MCF 10A (cell line): ENCODE data around the gene MTUS2. TPM values are rescaled to one million over a fixed set of nuclear protein-coding genes. Genes with fewer than 3 reads are reported as not detected.

Source experiments
- BruUV-seq: library from RNA; stranded (reverse); fragments of 400-500 nt; replicated peaks from 2 replicates; lab custom pipeline; 2021; lab: Mats Ljungman, UMichigan
- CTCF ChIA-PET: fragments of 300-600 bp; sonication (Branson Sonifier 250); formaldehyde crosslinking; extraction: SDS; loops from one replicate; lab custom pipeline; 2021; ENCODE audit warnings: antibody characterized with exemption, inconsistent platforms; lab: Yijun Ruan, JAX
- POLR2A ChIA-PET: fragments of 300-600, 350-650 bp; sonication (Branson Sonifier 250); formaldehyde crosslinking; extraction: SDS; loops from one replicate; lab custom pipeline; 2020; ENCODE audit warnings: antibody characterized with exemption, inconsistent platforms; lab: Yijun Ruan, JAX
- DNase-seq: peaks from one replicate; pipeline ENCODE4 v3.0.0-alpha.2; 2018; ENCODE audit not compliant: unreplicated experiment
- H3K27ac Mint-ChIP-seq: one replicate; pipeline ENCODE4 v1.8.0; 2022; ENCODE audit warnings: mild to moderate bottlenecking, low read depth, mixed read lengths; ENCODE audit not compliant: unreplicated experiment
- H3K27me3 Mint-ChIP-seq: one replicate; pipeline ENCODE4 v1.8.0; 2022; ENCODE audit warnings: mixed read lengths; ENCODE audit not compliant: insufficient read depth, unreplicated experiment
- H3K36me3 Mint-ChIP-seq: one replicate; pipeline ENCODE4 v1.8.0; 2022; ENCODE audit warnings: mild to moderate bottlenecking, moderate library complexity, mixed read lengths; ENCODE audit not compliant: insufficient read depth, unreplicated experiment
- H3K4me1 Mint-ChIP-seq: one replicate; pipeline ENCODE4 v1.8.0; 2022; ENCODE audit warnings: mixed read lengths; ENCODE audit not compliant: insufficient read depth, unreplicated experiment
- H3K4me3 Mint-ChIP-seq: one replicate; pipeline ENCODE4 v1.8.0; 2022; ENCODE audit warnings: mild to moderate bottlenecking, moderate library complexity, mixed read lengths; ENCODE audit not compliant: unreplicated experiment
- H3K9me3 Mint-ChIP-seq: one replicate; pipeline ENCODE4 v1.8.0; 2022; ENCODE audit warnings: mixed read lengths; ENCODE audit not compliant: unreplicated experiment
- CTCF ChIP-seq: fragments of 200-600 bp; IDR thresholded peaks from one replicate; pipeline ENCODE4 v1.8.0; 2022; ENCODE audit warnings: antibody characterized with exemption, mild to moderate bottlenecking; ENCODE audit not compliant: unreplicated experiment
- intact Hi-C: fragments of 100-400 bp; cut with micrococcal nuclease; formaldehyde crosslinking; loops from 2 replicates; pipeline ENCODE4 v1.14.1; 2022
- total RNA-seq: library from RNA; stranded (reverse); gene quantifications from 2 replicates; pipeline ENCODE4 v1.2.3, GENCODE V29; 2022

The MTUS2 gene
- total RNA-seq, 1 experiment from 2014 or later: not detected

DNA sequence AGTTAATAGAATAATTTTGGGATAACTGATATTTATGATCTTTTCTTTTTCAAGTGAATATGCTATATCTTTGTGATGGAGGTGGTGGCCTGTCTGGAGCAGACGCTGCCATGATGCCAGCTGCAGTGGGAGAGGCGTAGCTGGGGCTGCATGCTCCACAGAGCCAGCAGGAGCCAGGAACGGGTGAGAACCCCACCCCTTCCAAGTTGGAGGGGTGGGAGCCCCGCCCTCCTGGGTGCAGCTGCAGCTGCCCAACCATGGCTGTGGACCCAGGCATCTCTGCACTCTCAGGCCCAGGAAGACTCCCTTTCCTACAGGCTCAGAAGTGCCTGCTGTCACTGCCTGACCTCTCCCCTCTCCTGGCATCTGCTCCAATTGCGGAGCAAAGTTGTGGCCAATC is 402.3 kb downstream of the MTUS2 start:
- Mint-ChIP-seq H3K27me3 (no peaks in the 10 kb centered on the region), H3K36me3 (no peaks in the 10 kb centered on the region), H3K27ac (no peak overlapping the region), H3K4me1 (no peaks in the 10 kb centered on the region), H3K4me3 (no peak overlapping the region), H3K9me3 (no peaks in the 10 kb centered on the region)
- no peak for TF ChIP-seq CTCF
- ChIA-PET POLR2A (no interaction called here), CTCF (no interaction called here)
- intact Hi-C loops: no loop called here
- BruUV-seq: no TSS peak
- DNase-seq: no peak

- POLR2A ChIA-PET: no interaction called here
- TF ChIP-seq CTCF: no peak
- CTCF ChIA-PET: no interaction called here
- Mint-ChIP-seq H3K36me3 (no peaks in the 10 kb centered on the region), H3K27me3 (no peaks in the 10 kb centered on the region), H3K4me3 (no peak overlapping the region), H3K27ac (no peak overlapping the region), H3K4me1 (no peaks in the 10 kb centered on the region), H3K9me3 (no peaks in the 10 kb centered on the region)
- intact Hi-C loops: no loop called here
- no peak for DNase-seq
- BruUV-seq: no TSS peak
These were observed 404.1 kb downstream of the MTUS2 start for GRCh38 chr13:29224206-29224605.

DNA sequence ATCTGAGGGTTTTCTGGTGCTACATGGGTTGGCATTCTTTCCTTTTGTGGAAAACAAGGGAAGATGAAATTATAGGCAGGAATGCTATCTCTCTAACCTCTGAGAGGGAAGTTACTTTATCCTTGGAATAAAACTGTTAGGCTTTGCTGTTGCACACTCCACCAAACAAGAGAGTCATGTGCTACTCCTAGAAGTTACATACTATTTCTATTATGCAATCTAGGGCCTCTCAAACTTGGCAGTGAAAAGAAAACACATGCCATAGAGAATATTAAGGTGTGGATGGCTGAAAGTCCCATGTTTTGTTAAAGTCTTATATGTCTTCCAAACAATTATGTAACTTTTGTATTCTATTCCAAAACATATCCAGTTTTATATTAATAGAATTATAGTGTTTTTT is 407.4 kb downstream of the MTUS2 start:
- Mint-ChIP-seq H3K27me3 (no peaks in the 10 kb centered on the region), H3K4me1 (no peaks in the 10 kb centered on the region), H3K9me3 (no peaks in the 10 kb centered on the region), H3K27ac (no peak overlapping the region), H3K36me3 (no peaks in the 10 kb centered on the region), H3K4me3 (no peak overlapping the region)
- ChIA-PET POLR2A (no interaction called here), CTCF (no interaction called here)
- no TSS peak for BruUV-seq
- intact Hi-C loops: no loop called here
- peak; percentile 5 for DNase-seq
- TF ChIP-seq CTCF: no peak

GRCh38 chr13:29230299-29230845 is 410.2 kb downstream of the MTUS2 start:
- CTCF ChIA-PET: no interaction called here

More at GRCh38 chr13:29230299-29230845, 410.2 kb downstream of the MTUS2 start:
- TF ChIP-seq CTCF: no peak
- Mint-ChIP-seq H3K4me3 (no peak overlapping the region), H3K27ac (no peak overlapping the region), H3K27me3 (no peaks in the 10 kb centered on the region), H3K36me3 (no peaks in the 10 kb centered on the region), H3K9me3 (no peaks in the 10 kb centered on the region), H3K4me1 (no peaks in the 10 kb centered on the region)
- POLR2A ChIA-PET: no interaction called here
- no peak for DNase-seq
- no TSS peak for BruUV-seq
- intact Hi-C loops: no loop called here
